Mucosa of descending colon (tissue), 3 donors: ENCODE data around the gene ARHGEF3. TPM values are rescaled to one million over a fixed set of nuclear protein-coding genes. Genes with fewer than 3 reads are reported as not detected.
"Not testable (repeated sequence)": the region's sequence is repeated elsewhere in the genome, so short reads cannot be mapped to it uniquely, and the experiment has no call there.

ENCODE experiments used
- ATAC-seq: fragments of 200-7000 bp; cut with Tn5 transposase; one replicate; pipeline ENCODE4 v1.9.1; 2020; ENCODE audit warnings: mild to moderate bottlenecking, moderate library complexity
- DNase-seq, 3 donors: peaks; one replicate each; pipeline ENCODE4 v3.0.0-alpha.2; 2020
- H3K36me3 ChIP-seq: fragments of 200-600 bp; one replicate; pipeline ENCODE4 v1.8.0; 2021; ENCODE audit warnings: low read depth, mild to moderate bottlenecking
- H3K4me1 ChIP-seq: fragments of 200-600 bp; one replicate; pipeline ENCODE4 v1.8.0; 2021; ENCODE audit warnings: low read depth, mild to moderate bottlenecking
- H3K4me3 ChIP-seq: fragments of 200-600 bp; one replicate; pipeline ENCODE4 v1.8.0; 2021; ENCODE audit warnings: mild to moderate bottlenecking
- H3K9me3 ChIP-seq: fragments of 200-600 bp; one replicate; pipeline ENCODE4 v1.8.0; 2021; ENCODE audit warnings: mild to moderate bottlenecking
- intact Hi-C, 2 donors: fragments of 100-400 bp; cut with DNase I in 1 of 2; cut with micrococcal nuclease in 1 of 2; formaldehyde crosslinking; loops; one replicate each; pipeline versions ENCODE4 v1.11.0 to v1.11.1; 2022; cut with DNase I, micrococcal nuclease
- total RNA-seq, 3 donors: library from RNA; stranded (reverse); fragmentation: NEBNext Ultra II Directional in 2 of 3; extraction: Animal tissue kit (Norgen Biotek cat#: 25700) in 2 of 3; gene quantifications; one replicate each; pipeline versions ENCODE4 v1.2.1 to v1.2.4, GENCODE V29; 2021 to 2023
- TF ChIP-seq, protein P1 (sequence below): fragments of 200-600 bp; IDR thresholded peaks from one replicate; pipeline ENCODE4 v1.8.0; 2022; ENCODE audit warnings: antibody characterized with exemption, mild to moderate bottlenecking
- donor health status: DM: no; HTN: no; CAD: no; lungs with moderate emphysema.
- donor health status: DM: no; HTN: no; CAD: no.
- donor health status: DM: no; HTN: yes; CAD: no.

Gene ARHGEF3
- total RNA-seq, 3 donors from 2014 or later = 10.1 to 34.5 (median 15.5) TPM

DNA sequence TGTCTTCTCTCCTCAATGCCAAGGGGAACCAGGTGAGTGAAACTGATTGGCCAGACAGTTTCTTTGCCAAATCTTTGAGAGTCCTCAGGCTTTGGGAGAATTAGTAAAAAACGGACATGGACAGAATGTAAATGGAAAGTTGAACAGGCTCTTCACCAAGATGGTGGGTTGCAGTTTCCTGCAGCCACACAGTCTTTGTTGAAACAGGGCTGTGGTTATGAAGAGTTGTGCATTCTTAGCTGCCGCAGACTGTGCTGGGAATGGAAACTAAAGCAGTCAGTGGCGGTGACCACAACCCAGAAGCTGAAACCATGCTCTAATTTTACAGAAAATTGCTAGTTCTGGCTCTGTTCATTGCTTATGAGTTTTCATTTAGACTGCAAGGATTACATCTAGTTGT, 76.6 kb downstream of the ARHGEF3 start:
- no peaks in the 10 kb centered on the region for H3K4me1 ChIP-seq
- no peak overlapping the region for H3K4me3 ChIP-seq
- H3K36me3 ChIP-seq = no peaks in the 10 kb centered on the region
- no peaks in the 10 kb centered on the region for H3K9me3 ChIP-seq
- DNase-seq (peak in 2 of 3 donors; percentile 33 to 41), ATAC-seq (peak; percentile 83)
- TF ChIP-seq, protein P1, sequence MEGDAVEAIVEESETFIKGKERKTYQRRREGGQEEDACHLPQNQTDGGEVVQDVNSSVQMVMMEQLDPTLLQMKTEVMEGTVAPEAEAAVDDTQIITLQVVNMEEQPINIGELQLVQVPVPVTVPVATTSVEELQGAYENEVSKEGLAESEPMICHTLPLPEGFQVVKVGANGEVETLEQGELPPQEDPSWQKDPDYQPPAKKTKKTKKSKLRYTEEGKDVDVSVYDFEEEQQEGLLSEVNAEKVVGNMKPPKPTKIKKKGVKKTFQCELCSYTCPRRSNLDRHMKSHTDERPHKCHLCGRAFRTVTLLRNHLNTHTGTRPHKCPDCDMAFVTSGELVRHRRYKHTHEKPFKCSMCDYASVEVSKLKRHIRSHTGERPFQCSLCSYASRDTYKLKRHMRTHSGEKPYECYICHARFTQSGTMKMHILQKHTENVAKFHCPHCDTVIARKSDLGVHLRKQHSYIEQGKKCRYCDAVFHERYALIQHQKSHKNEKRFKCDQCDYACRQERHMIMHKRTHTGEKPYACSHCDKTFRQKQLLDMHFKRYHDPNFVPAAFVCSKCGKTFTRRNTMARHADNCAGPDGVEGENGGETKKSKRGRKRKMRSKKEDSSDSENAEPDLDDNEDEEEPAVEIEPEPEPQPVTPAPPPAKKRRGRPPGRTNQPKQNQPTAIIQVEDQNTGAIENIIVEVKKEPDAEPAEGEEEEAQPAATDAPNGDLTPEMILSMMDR = no peak
- intact Hi-C loops = no loop called here

- H3K36me3 ChIP-seq = no peaks in the 10 kb centered on the region
- H3K9me3 ChIP-seq = no peaks in the 10 kb centered on the region
- DNase-seq = no peak
- TF ChIP-seq, protein P1 = no peak
- H3K4me3 ChIP-seq = no peak overlapping the region
- ATAC-seq = no peak
- intact Hi-C loops = no loop called here
- no peaks in the 10 kb centered on the region for H3K4me1 ChIP-seq
These were observed 77.1 kb downstream of the ARHGEF3 start for GRCh38 chr3:56724676-56725075.

DNA sequence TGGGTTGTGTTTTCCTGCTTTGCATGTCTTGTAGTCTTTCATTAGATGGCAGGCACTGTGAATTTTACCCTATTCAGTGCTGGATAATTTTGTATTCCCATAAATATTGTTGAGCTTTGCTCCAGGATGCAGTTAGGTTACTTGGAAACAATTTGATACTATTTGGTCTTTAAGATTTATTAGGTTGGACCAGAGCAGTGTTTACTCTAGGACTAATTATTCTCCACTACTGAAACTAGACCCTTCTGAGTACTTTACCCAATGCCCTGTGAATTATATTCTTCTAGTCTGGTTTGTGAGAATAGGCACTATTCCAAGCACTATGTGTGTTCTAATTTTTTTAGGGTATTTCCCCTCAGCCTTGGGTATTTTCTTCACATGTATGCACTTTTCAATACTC, 80.9 kb downstream of the ARHGEF3 start:
- ATAC-seq (no peak), DNase-seq (no peak)
- TF ChIP-seq, protein P1 = no peak
- no peaks in the 10 kb centered on the region for H3K4me1 ChIP-seq
- no peak overlapping the region for H3K4me3 ChIP-seq
- no peaks in the 10 kb centered on the region for H3K9me3 ChIP-seq
- intact Hi-C loops = no loop called here
- no peaks in the 10 kb centered on the region for H3K36me3 ChIP-seq

DNA sequence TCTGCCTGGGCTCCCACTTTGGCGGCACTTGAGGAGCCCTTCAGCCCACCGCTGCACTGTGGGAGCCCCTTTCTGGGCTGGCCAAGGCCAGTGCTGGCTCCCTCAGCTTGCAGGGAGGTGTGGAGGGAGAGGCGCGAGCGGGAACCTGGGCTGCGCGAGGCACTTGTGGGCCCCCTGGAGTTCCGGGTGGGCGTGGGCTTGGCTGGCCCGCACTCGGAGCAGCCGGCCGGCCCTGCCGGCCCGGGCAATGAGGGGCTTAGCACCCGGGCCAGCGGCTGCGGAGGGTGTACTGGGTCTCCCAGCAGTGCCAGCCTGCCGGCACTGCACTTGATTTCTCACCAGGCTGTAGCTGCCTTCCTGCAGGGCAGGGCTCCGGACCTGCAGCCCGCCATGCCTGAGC, 82.9 kb downstream of the ARHGEF3 start:
- intact Hi-C loops, DNase-seq, H3K36me3 ChIP-seq, H3K4me3 ChIP-seq, H3K4me1 ChIP-seq, ATAC-seq, H3K9me3 ChIP-seq: not testable (repeated sequence)

DNA sequence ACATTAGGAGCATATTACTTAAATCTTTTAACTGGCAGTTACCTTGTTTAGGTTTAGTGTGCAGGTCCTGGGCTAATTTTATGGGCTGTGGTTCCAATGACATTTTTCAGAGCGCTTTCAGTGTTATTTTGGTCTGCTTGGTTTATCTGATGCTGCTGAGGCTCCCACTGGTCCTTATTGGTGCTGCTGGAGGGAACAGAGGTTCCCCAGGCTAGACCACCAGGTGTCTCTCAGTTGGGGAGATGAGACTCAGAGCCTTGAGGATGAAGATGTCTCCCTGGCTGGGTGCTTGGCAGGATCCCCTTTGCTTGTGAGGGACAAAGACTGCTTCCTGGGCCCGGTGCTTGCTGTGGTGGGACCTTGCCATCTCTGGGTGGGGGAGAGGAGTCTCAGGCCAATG, 90.4 kb downstream of the ARHGEF3 start:
- no peaks in the 10 kb centered on the region for H3K4me1 ChIP-seq
- H3K36me3 ChIP-seq = no peaks in the 10 kb centered on the region
- TF ChIP-seq, protein P1 = no peak
- H3K4me3 ChIP-seq = no peak overlapping the region
- H3K9me3 ChIP-seq = peaks cover 8% of the 10 kb centered on the region
- DNase-seq (no peak), ATAC-seq (no peak)
- intact Hi-C loops = no loop called here

DNA sequence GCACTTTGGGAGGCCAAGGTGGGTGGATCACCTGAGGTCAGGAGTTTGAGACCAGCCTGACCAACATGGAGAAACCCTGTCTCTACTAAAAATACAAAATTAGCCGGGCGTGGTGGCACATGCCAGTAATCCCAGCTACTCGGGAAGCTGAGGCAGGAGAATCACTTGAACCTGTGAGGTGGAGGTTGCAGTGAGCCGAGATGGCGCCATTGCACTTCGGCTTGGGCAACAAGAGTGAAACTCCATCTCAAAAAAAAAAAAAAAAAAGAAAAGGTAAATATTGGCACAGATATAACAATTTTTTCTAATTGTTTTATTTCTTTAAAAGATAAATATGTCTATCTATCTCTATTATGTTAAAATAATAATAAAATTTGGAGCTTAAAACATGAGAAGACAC, 94.3 kb downstream of the ARHGEF3 start:
- H3K4me1 ChIP-seq, ATAC-seq: not testable (repeated sequence)

GRCh38 chr3:56706629-56707028, 95.1 kb downstream of the ARHGEF3 start:
- Histone ChIP-seq H3K4me1 (no peaks in the 10 kb centered on the region), H3K36me3 (no peaks in the 10 kb centered on the region), H3K4me3 (no peak overlapping the region), H3K9me3 (no peaks in the 10 kb centered on the region)
- ATAC-seq (no peak), DNase-seq (no peak)
- TF ChIP-seq, protein P1 = no peak
- intact Hi-C loops = no loop called here

More for the DNA sequence above, 94.3 kb downstream of the ARHGEF3 start:
- peak in 2 of 3 donors; percentile 25 to 37 for DNase-seq
- H3K9me3 ChIP-seq, H3K36me3 ChIP-seq, H3K4me3 ChIP-seq, intact Hi-C loops: not testable (repeated sequence)
